Stimulated activated CD4-positive, alpha-beta T cell treated with anti-CD3 and anti-CD28 coated beads, Interleukin-4, amount 100 ng/mL, for 48 hours (primary cell): ENCODE measurements around the gene KANK3.
"Not testable (repeated sequence)": the region's sequence is repeated elsewhere in the genome, so short reads cannot be mapped to it uniquely, and the experiment has no call there.

Source experiments
- DNase-seq, 2 donors: peaks; one replicate each; pipeline ENCODE4 v3.0.0-alpha.2; 2020; ENCODE audit warnings: low read depth in 2 of 2

KANK3 gene

DNA sequence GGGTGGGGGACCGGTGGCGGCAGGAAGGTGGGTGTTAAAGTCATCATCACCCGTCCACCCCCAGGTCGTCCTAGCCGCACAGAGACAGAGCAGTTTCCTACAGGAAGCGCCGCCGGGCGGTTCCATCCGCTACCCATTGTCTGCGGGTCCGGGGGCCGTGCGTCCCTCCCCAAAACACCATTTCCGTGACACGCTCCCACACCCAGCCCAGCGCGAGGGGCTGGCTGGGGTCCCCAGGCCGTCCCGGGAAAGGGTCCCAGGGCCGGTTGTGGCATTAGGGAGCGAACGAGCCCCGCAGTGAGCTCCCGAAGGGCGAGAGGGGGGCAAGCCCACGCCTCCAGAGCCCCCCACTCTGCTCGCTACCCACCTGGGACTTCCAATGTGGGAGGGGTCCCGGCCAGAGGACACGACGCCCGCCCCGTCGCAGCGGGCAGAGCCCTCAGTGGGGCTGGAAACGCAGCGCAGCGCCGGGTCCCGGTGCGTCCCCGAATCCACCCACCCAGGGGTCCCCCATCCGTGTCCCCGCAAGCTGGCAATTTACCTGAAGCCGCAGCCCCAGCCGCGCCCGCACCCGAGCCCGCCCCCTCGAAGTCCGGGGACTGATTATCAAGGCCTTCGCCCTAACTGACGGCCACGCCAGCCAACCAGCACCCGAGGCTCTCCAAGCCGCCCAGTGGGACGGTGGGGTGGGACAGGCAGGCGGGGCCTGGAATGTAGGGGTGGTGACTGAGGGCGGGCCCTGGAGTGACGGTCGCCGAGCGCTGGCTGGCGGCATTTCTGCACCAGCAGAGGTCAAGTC is at the start of gene KANK3:
TSS of gene KANK3 (minus strand) at position 579 of the 799 bp plus-strand sequence. CDS start 5,434 bp downstream, outside the sequence.
- peak; percentile 92 to 93 for DNase-seq

DNA sequence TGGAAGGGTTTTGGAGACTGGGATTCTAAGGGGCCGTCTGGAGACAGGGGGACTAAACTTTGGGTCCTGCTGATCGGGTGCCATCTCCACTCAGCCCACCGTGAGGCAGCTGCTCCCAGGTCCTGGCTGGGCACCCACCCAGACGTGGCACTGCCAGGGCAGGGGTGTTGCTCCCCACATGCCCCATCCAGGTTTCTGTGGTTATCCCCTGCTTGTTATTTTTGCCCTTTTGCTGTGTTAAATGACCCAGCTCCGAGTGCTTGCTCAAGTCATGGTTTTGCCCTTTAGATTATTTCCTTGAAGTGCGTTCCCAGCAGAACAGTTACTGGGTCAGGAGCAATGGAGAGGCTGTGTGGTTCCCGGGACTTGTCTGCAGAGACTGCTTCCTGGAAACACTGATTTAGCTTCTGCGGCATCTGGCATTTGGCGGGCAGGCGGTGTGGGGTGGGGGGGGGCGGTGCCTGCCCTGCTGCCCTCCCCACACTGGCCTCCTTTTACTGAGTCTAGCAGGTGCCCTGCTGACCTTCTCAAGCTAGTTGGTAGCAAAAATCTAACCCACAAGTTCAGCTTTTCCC is 49.0 kb upstream of the KANK3 start:
- no peak for DNase-seq

DNA sequence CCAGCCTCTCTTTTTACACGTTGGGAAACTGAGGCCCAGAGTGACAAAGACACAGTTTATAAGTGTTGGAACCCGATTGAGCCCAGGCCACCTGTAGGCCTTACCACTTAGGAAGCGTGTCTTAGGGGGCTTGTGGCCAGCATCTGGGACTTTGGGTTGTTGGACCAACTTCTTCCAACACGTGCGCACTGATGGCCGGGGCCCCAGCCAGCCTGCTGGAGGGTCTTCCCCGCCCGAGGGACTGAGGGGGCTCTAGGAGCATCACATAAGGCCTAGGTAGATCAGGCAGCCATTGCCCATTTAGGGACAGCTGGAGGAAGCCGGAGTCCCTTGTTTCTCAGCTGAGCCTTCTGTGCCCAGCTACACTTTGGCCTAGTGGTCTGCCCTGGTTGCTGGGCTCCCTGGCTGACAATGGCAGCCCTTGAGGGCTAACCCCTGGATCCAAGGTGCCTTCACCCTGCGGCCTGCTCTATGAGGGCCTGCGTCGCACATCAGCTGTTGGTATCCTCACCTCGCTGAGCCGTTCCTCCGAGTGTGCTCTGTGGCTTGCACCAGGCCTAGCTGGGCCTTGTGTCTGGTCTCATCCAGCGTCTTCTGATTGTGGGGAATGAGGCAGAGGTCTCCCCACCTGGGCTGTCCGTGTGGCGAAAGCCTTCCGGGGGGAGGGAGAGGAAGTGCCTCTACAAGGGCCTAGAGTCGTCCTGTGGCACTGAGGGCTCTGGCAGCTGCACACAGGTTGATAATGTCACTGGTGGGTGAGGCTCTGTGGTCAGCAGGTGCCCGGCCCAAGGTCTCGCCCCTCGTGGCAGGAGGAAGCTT is 48.3 kb upstream of the KANK3 start:
- DNase-seq: no peak

DNA sequence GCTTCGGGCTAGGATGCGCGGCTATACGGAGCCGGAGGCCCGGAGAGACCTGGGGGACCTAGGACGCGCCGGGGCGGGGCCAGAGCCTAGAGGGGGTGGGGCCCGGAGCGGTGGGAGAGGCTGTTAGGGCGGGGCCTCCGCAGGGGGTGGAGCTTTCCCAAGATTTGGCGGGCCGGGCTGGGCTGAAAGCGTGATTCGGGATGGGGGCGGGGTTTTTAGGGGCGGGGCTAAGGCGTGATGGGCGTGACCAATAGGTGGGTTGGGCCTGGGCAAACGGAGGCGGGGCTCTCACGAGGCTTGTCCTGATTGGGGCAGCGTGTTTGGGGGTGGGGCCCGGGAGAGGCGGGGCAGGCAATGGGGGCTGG is 47.5 kb upstream of the KANK3 start:
- DNase-seq: peak; percentile 90 to 99

DNA sequence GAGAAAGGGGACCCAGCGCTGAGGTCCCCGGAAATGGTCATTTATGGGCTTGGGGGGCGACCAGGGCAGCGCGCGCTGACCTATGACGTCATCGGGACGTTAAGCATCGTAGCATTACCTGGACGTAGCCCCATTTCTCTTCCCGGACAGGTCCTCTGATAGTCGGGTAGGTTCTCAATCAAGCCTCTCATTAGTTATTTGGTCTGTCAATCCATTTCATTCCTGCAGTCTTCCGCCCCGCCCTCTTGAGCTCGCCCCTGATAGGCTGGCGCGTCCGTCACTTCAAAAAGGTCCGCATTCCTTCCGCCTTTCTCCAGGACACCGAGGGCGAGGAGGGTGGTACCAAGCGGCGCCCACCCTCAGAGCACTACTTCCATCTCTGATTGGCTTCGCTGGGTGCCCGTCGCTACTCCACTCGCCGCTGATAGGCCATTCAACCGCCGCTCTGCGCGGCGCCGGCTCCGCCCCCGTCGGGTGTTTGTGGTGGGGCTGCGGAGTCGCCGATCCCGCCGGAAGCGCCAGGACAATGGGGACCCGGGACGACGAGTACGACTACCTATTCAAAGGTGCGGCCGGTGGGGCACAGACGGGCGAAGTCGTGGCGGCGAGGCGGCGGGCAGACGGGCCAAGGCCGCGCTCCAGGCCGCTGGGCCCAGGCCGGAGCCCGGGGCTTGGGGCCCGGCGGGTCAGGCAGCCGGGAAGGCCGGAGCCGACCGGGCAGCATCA is 47.0 kb upstream of the KANK3 start, which contains the start of gene RAB11B:
TSS of gene RAB11B (plus strand) at position 470 of the 726 bp plus-strand sequence. CDS start at position 527, 57 bp downstream.
- DNase-seq: peak; percentile 98

DNA sequence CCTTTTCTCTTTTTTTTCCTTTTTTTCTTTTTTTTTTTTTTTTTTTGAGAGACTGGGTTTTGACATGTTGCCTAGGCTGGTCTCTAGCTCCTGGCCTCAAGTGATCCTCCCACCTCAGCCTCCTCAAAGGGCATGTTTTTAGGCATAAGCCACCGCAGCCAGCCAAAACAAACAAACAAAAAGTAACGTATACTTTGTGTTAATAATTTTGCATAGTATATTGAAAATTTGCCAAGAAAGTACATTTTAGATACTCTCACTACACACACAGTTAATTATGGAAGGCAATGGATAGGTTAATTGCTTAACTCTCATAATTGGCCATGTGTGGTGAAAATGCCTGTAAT is 45.5 kb upstream of the KANK3 start:
- no peak for DNase-seq

DNA sequence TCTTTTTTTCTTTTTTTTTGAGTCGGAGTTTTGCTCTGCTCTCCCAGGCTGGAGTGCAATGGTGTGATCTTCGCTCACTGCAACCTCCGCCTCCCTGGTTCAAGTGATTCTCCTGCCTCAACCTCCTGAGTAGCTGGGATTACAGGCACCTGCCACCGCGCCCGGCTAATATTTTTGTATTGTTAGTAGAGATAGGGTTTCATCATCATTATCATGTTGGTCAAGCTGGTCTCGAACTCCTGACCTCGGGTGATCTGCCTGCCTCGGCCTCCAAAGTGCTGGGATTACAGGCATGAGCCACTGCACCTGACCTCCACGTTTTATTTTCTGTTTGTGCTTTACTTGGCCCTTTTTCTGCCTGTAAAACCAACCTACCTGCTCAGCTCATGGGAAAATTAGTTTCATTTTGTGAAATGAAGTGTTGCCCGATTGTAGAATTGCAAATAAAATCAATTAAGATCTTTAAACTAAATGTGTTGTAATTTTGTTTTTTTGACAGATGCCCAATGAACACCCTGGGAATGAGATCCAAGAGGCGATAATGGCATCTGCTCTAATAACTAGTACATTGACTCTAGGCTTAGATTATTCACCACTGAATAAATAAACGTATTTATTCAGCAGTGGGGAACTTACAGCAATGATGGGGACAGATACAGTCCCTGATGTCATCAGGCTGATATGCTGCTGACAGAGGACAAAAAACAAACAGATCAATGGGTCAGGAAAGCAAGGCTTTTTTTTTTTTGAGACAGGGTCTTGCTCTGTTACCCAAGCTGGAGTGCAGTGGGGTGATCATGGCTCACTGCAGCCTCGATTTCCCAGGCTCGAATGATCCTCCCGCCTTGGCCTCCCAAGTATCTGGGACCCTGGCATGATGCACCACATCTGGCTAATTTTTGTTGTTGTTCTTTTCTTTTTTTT is 44.9 kb upstream of the KANK3 start:
- no peak for DNase-seq

DNA sequence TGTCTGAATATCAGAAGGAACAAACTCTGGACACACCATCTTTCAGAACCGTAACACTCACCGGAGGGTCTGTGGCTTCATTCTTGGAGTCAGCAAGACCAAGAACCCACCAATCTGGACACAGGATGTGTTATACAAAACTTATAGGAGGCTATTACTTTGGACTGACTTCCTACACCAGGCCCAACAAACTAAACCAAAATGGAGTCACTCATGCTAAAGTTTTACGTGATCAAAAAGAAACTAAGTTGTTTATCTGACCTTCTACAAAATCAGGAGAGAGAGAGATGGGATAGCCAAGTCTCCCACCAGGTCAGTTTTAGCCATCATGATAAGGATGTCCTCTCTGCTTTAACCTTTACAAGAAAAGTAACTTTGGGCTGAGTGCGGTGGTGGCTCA is 43.9 kb upstream of the KANK3 start:
- DNase-seq: no peak

DNA sequence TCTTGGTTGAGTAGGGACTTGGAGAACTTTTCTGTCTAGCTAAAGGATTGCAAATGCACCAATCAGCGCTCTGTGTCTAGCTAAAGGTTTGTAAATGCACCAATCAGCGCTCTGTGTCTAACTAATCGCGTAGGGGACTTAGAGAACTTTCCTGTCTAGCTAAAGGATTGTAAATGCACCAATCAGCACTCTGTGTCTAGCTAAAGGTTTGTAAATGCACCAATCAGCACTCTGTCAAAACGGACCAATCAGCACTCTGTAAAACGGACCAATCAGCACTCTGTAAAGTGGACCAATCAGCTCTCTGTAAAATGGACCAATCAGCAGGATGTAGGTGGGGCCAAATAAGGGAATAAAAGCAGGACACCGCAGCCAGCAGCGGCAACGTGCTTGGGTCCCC is 43.4 kb upstream of the KANK3 start:
- not testable (repeated sequence) for DNase-seq

DNA sequence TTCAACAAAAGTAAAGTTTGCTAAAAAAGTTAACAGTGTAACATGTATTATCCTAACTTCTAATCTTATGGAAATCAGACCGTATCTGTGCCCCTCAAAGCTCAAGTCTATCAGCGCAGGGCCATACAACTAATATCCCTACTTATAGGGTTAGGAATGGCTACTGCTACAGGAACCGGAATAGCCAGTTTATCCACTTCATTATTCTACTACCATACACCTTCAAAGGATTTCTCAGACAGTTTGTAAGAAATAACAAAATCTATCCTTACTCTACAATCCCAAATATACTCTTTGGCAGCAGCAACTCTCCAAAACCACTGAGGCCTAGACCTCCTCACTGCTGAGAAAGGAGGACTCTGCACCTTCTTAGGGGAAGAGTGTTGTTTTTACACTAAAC is 42.5 kb upstream of the KANK3 start:
- DNase-seq: not testable (repeated sequence)

DNA sequence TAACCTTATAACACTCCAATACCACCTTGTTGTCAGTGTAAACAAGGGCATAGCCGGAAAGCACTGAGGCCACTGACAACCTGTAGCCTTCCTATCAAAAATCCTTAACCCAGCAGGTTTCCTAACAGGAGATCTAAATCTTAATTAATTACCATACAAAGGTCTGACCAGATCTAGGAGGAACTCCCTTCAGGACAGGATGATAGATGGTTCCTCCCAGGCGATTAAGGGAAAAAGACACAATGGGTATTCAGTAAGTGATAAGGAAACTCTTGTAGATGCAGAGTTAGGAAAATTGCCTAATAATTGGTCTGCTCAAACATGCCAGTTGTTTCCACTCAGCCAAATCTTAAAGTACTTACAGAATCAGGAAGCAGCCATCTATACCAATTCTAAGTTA is 42.0 kb upstream of the KANK3 start:
- DNase-seq: not testable (repeated sequence)

DNA sequence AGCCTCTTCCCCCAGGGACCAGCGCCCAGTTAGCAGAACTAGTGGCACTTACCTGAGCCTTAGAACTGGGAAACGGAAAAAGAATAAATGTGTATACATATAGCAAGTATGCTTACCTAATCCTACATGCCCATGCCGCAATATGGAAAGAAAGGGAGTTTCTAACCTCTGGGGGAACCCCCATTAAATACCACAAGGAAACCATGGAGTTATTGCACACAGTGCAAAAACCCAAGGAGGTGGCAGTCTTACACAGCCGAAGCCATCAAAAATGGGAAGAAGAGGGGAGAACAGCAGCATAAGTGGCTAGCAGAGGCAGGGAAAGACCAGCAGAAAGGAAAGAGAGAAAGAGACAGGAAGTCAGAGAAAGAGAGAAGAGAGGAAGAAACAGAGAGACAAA is 41.5 kb upstream of the KANK3 start:
- DNase-seq: not testable (repeated sequence)

DNA sequence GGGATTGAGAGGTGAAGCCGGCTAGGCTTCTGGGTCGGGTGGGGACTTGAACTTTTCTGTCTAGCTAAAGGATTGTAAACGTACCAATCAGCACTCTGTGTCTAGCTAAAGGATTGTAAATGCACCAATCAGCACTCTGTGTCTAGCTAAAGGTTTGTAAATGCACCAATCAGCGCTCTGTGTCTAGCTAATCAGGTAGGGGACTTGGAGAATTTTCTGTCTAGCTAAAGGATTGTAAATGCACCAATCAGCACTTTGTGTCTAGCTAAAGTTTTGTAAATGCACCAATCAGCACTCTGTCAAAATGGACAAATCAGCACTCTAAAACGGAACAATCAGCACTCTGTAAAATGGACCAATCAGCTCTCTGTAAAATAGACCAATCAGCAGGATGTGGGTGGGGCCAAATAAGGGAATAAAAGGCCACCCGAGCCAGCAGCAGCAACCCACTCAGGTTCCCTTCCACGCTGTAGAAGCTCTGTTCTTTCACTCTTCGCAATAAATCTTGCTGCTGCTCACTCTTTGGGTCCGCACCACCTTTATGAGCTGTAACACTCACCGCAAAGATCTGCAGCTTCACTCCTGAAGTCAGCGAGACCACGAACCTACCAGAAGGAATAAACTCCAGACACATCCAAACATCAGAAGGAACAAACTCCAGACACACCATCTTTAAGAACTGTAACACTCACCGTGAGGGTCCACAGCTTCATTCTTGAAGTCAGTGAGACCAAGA is 36.3 kb upstream of the KANK3 start:
- DNase-seq: not testable (repeated sequence)

DNA sequence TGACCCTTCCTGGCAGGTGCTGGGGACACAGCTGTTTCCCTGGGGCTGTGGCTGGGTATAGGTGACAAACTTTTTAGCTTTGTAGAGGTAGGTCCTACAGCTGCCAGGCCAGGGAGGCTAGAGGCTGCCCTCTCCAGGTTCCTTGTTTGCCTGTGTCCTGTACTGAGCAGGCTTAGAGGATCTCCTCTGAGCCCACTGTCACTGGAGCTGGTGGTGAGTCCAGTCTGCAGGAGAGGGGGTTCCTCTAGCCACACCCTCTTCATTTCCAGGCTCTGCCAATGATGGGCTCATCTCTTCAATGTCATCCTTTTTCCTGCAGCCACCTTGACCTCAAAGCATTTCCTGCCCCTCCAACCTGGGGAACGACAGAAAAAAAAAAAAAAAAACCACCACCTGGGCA is 34.5 kb upstream of the KANK3 start:
- DNase-seq: no peak

DNA sequence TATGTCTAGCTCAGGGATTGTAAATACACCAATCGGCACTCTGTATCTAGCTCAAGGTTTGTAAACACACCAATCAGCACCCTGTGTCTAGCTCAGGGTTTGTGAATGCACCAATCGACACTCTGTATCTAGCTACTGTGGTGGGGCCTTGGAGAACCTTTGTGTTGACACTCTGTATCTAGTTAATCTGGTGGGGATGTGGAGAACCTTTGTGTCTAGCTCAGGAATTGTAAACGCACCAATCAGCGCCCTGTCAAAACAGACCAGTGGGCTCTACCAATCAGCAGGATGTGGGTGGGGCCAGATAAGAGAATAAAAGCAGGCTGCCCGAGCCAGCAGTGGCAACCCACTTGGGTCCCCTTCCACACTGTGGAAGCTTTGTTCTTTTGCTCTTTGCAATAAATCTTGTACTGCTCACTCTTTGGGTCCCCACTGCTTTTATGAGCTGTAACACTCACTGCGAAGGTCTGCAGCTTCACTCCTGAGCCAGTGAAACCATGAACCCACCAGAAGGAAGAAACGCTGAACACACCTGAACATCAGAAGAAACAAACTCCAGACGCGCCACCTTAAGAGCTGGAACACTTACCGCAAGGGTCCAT is 33.4 kb upstream of the KANK3 start:
- not testable (repeated sequence) for DNase-seq

DNA sequence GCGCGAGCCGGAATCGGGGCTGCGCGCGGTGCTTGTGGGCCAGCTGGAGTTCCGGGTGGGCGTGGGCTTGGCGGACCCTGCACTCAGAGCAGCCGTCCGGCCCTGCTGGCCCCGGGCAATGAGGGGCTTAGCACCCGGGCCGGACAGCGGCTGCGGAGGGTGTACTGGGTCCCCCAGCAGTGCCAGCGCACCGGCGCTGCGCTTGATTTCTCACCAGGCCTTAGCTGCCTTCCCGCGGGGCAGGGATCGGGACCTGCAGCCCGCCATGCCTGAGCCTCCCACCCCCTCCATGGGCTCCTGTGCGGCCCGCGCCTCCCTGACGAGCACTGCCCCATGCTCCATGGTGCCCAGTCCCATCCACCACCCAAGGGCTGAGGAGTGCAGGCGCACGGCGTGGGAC is 32.7 kb upstream of the KANK3 start:
- DNase-seq: not testable (repeated sequence)

DNA sequence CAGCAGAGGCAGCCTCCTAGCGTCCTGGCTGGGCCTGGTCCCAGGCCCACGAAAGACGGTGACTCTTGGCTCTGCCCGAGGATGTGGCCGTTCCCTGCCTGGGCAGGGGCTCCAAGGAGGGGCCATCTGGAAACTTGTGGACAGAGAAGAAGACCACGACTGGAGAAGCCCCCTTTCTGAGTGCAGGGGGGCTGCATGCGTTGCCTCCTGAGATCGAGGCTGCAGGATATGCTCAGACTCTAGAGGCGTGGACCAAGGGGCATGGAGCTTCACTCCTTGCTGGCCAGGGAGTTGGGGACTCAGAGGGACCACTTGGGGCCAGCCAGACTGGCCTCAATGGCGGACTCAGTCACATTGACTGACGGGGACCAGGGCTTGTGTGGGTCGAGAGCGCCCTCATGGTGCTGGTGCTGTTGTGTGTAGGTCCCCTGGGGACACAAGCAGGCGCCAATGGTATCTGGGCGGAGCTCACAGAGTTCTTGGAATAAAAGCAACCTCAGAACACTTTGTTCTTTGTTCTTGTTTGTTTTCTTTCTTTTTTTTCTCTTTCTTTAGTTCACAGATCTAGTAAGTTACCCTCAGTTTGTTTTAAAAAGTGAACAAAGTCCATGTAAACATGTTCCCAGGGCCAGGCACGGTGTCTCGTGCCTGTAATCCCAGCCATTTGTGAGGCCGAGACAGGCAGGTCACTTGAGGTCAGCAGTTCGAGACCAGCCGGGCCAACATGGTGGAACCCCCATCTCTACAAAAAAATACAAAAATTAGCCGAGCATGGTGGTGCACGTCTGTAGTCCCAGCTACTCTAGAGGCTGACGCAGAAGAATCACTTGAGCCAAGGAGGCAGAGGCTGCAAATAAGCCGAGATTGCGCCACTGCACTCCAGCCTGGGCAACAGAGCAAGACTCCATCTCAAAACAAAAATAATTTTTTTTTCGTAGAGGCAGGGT is 31.1 kb upstream of the KANK3 start:
- no peak for DNase-seq

DNA sequence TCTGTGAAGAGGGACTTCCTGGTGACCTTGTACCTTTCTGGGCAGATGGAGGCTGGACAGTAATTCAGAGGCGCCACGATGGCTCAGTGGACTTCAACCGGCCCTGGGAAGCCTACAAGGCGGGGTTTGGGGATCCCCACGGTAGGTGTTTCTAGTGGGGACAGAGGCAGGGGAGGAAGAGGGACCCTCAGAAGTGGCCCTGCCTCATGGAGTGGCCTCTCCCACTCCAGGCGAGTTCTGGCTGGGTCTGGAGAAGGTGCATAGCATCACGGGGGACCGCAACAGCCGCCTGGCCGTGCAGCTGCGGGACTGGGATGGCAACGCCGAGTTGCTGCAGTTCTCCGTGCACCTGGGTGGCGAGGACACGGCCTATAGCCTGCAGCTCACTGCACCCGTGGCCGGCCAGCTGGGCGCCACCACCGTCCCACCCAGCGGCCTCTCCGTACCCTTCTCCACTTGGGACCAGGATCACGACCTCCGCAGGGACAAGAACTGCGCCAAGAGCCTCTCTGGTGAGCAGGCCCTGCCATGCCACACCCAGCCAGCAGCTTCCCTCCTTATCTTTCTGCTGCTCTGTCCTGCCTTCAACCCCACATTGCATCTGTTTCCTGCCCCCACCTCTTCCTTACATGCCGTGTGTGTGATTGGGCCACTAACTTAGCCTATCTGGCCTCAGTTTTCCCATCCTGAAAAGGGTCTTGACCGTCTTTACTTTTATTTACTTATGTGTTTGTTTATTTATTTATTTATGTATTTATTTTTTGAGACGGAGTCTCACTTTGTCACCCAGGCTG is 28.1 kb upstream of the KANK3 start:
- no peak for DNase-seq
